ENCODE measurements around the gene UBASH3A. TPM values are rescaled to one million over a fixed set of nuclear protein-coding genes. Genes with fewer than 3 reads are reported as not detected.

UBASH3A gene
- total and polyA plus RNA-seq, 2 donors (not counting 1 experiment from before 2014, with no cell fraction given) = 0.12 to 0.33 TPM

DNA sequence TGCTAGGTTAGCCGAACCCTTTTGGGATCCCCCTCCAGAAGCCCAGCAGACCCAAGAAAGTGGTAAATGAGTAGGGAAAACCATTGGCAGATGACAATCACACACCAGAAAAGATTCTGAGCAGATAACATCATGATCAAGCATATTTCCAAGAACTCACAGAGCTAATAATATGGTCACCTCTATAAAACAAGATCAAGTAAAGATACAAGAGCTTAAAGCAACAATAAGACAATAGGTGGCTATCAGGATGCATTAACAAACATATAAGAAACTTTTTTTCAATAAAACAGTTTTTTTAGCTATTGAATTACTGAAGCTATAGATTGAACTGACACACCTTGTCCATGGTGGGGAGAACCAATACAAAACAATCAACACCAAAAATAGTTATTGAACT lies 29.0 kb downstream of the UBASH3A start:
- Histone ChIP-seq H3K9ac (ENCODE audit: low read length) (no peak overlapping the region), H3K27me3 (replicated peaks in 1 of 4; ENCODE audit: control extremely low read depth in 1 of 4, control insufficient read depth in 3 of 4, insufficient read depth in 4 of 4, low read length in 3 of 4) (peaks cover 0 to 29% (median 4%) of the 10 kb centered on the region in 4 experiments), H3K4me2 (replicated peaks; ENCODE audit: low read depth, low read length, poor library complexity, severe bottlenecking) (no peak overlapping the region), H3K4me1 (ENCODE audit: control insufficient read depth in 2 of 2, insufficient read depth in 2 of 2, low read length in 2 of 2) (no peaks in the 10 kb centered on the region), H3K27ac (ENCODE audit: low read length in 2 of 2) (no peak overlapping the region), H3K9me3 (ENCODE audit: control extremely low read depth in 1 of 3, control insufficient read depth in 2 of 3, insufficient read depth in 1 of 3, low read length in 2 of 3) (peaks cover 0 to 26% (median 14%) of the 10 kb centered on the region in 3 donors), H3K36me3 (replicated peaks in 1 of 2; ENCODE audit: control extremely low read depth in 1 of 2, control insufficient read depth in 1 of 2, extremely low read depth in 1 of 2, insufficient read depth in 2 of 2, low read length in 1 of 2) (no peaks in the 10 kb centered on the region), H3K4me3 (ENCODE audit: control extremely low read depth in 1 of 5, extremely low read depth in 1 of 5, insufficient read depth in 1 of 5, low read depth in 2 of 5, low read length in 4 of 5) (no peak overlapping the region), H2AFZ (ENCODE audit: insufficient read depth, low read depth, low read length, poor library complexity, severe bottlenecking) (no peak overlapping the region), H4K20me1 (ENCODE audit: control insufficient read depth, insufficient read depth, low read length, poor library complexity, severe bottlenecking) (no peaks in the 10 kb centered on the region), H3K79me2 (ENCODE audit: control insufficient read depth, insufficient read depth, low read length) (no peaks in the 10 kb centered on the region)
- Mint-ChIP-seq H3K4me1 (no peaks in the 10 kb centered on the region), H3K9me3 (ENCODE audit: insufficient read depth) (peaks cover 14% of the 10 kb centered on the region), H3K27me3 (peaks cover 44% of the 10 kb centered on the region), H3K27ac (no peak overlapping the region), H3K4me3 (no peak overlapping the region)
- ChIA-PET POLR2A (no interaction called here), CTCF (no interaction called here)
- DNase-seq (no peak), ATAC-seq (ENCODE audit: low read depth) (no peak)
- TF ChIP-seq, protein P1, sequence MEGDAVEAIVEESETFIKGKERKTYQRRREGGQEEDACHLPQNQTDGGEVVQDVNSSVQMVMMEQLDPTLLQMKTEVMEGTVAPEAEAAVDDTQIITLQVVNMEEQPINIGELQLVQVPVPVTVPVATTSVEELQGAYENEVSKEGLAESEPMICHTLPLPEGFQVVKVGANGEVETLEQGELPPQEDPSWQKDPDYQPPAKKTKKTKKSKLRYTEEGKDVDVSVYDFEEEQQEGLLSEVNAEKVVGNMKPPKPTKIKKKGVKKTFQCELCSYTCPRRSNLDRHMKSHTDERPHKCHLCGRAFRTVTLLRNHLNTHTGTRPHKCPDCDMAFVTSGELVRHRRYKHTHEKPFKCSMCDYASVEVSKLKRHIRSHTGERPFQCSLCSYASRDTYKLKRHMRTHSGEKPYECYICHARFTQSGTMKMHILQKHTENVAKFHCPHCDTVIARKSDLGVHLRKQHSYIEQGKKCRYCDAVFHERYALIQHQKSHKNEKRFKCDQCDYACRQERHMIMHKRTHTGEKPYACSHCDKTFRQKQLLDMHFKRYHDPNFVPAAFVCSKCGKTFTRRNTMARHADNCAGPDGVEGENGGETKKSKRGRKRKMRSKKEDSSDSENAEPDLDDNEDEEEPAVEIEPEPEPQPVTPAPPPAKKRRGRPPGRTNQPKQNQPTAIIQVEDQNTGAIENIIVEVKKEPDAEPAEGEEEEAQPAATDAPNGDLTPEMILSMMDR (IDR thresholded peaks at IDR 0.05) = no peak
- no peak for TF ChIP-seq EZH2 (IDR thresholded peaks at IDR 0.05; ENCODE audit: borderline replicate concordance, insufficient read depth, low read depth, low read length, poor library complexity, severe bottlenecking)
- no CpG with 5 or more reads among the region's 1 CpG for WGBS (ENCODE audit: insufficient coverage)
- intact Hi-C loops (cut with micrococcal nuclease) = no loop called here

DNA sequence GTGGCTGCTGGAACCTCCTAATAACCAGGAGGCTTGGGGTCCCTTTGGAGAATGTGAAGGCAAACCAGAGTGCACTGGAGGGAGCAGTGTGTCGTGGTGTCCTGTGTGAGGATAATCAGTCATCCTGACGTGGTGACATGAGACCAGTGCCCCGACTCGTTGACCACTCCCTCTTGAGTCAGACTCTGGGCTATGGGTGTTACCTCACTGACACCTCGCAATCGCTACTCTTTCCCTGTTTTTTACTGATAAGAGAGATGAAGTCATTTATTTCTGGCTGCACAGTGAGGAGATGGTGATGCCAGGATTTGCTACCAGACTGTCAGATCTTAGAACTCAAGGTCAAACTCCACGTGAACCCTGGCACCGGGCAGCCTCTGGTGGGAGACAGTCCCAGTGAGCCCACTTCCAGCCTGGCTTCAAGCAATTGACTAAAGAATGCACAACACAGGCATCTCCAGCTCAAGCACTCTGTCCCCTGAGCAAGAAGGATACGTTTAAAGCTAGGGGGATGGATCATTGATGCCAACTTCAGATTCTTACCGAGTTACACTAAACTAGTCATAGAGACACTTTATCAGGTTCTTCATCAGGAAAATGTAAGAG lies 30.3 kb downstream of the UBASH3A start:
- no peak overlapping the region for H3K27ac ChIP-seq (ENCODE audit: low read length in 2 of 2)
- H3K27me3 Mint-ChIP-seq = peaks cover 51% of the 10 kb centered on the region
- TF ChIP-seq, protein P1 (IDR thresholded peaks at IDR 0.05) = no peak
- TF ChIP-seq EZH2 (IDR thresholded peaks at IDR 0.05; ENCODE audit: borderline replicate concordance, insufficient read depth, low read depth, low read length, poor library complexity, severe bottlenecking) = no peak
- H3K27ac Mint-ChIP-seq = no peak overlapping the region
- POLR2A ChIA-PET = no interaction called here
- ATAC-seq (ENCODE audit: low read depth) = no peak
- WGBS (ENCODE audit: insufficient coverage) = 92% methylated on average over 8 of the region's 10 CpGs
- no peak overlapping the region for H3K9ac ChIP-seq (ENCODE audit: low read length)
- no peaks in the 10 kb centered on the region for H3K4me1 ChIP-seq (ENCODE audit: control insufficient read depth in 2 of 2, insufficient read depth in 2 of 2, low read length in 2 of 2)
- intact Hi-C loops (cut with micrococcal nuclease) = no loop called here
- no peaks in the 10 kb centered on the region for H3K79me2 ChIP-seq (ENCODE audit: control insufficient read depth, insufficient read depth, low read length)
- H2AFZ ChIP-seq (ENCODE audit: insufficient read depth, low read depth, low read length, poor library complexity, severe bottlenecking) = no peak overlapping the region
- peaks cover 14% of the 10 kb centered on the region for H3K9me3 Mint-ChIP-seq (ENCODE audit: insufficient read depth)
- peaks cover 0 to 29% (median 4%) of the 10 kb centered on the region in 4 experiments for H3K27me3 ChIP-seq (replicated peaks in 1 of 4; ENCODE audit: control extremely low read depth in 1 of 4, control insufficient read depth in 3 of 4, insufficient read depth in 4 of 4, low read length in 3 of 4)
- H3K4me3 Mint-ChIP-seq = no peak overlapping the region
- CTCF ChIA-PET = interaction anchor here (0.6 kb wide), 1 partner anchor 31 kb away, joined by 3 read pairs; no protein-coding TSS in a partner anchor
- no peak overlapping the region for H3K4me3 ChIP-seq (ENCODE audit: control extremely low read depth in 1 of 5, extremely low read depth in 1 of 5, insufficient read depth in 1 of 5, low read depth in 2 of 5, low read length in 4 of 5)
- no peaks in the 10 kb centered on the region for H3K36me3 ChIP-seq (replicated peaks in 1 of 2; ENCODE audit: control extremely low read depth in 1 of 2, control insufficient read depth in 1 of 2, extremely low read depth in 1 of 2, insufficient read depth in 2 of 2, low read length in 1 of 2)
- no peak overlapping the region for H3K4me2 ChIP-seq (replicated peaks; ENCODE audit: low read depth, low read length, poor library complexity, severe bottlenecking)
- H3K9me3 ChIP-seq (ENCODE audit: control extremely low read depth in 1 of 3, control insufficient read depth in 2 of 3, insufficient read depth in 1 of 3, low read length in 2 of 3) = peaks cover 0 to 26% (median 14%) of the 10 kb centered on the region in 3 donors
- H3K4me1 Mint-ChIP-seq = no peaks in the 10 kb centered on the region
- H4K20me1 ChIP-seq (ENCODE audit: control insufficient read depth, insufficient read depth, low read length, poor library complexity, severe bottlenecking) = no peaks in the 10 kb centered on the region
- no peak for DNase-seq

Data from B cell (primary cell).